A549 (cell line): ENCODE measurements around the gene PRSS57.

Source experiments
- CTCF ChIP-seq: fragments of >200 bp; sonication (Bioruptor Twin); formaldehyde crosslinking; IDR thresholded peaks from 3 replicates; pipeline ENCODE4 v1.5.1; 2016
- POLR2A ChIP-seq: IDR thresholded peaks from 2 replicates; pipeline ENCODE4 v1.6.1; 2012; ENCODE audit warnings: mild to moderate bottlenecking, low read length

- TF ChIP-seq POLR2A (no peak), CTCF (no peak)
Observed at GRCh38 chr19:670609-671075, 24.6 kb downstream of the PRSS57 start.
